Sigmoid colon (tissue), 7 donors: ENCODE data around the gene S100A7. TPM values are rescaled to one million over a fixed set of nuclear protein-coding genes. Genes with fewer than 3 reads are reported as not detected.

Source experiments
- DNase-seq: peaks from one replicate; pipeline ENCODE4 v3.0.0-alpha.2; 2019
- H3K27ac ChIP-seq, 4 donors: fragments of 200-600 bp; sonication (generic); one replicate each; pipeline ENCODE4 v1.5.1; 2016 to 2019; ENCODE audit warnings: mild to moderate bottlenecking in 1 of 4
- H3K27me3 ChIP-seq, 3 donors: fragments of 200-600 bp; sonication (generic); one replicate each; pipeline ENCODE4 v1.5.1; 2019; ENCODE audit warnings: mild to moderate bottlenecking in 1 of 3
- H3K36me3 ChIP-seq, 4 donors: fragments of 200-600 bp; sonication (generic); one replicate each; pipeline ENCODE4 v1.5.1; 2016 to 2019
- H3K4me1 ChIP-seq, 4 donors: fragments of 200-600 bp; sonication (generic); one replicate each; pipeline ENCODE4 v1.5.1; 2017 to 2019
- H3K4me3 ChIP-seq, 4 donors: fragments of 200-600 bp; sonication (generic); one replicate each; pipeline ENCODE4 v1.5.1; 2017 to 2019; ENCODE audit warnings: mild to moderate bottlenecking in 2 of 4, moderate library complexity in 1 of 4
- H3K9me3 ChIP-seq, 4 donors: fragments of 200-600 bp in 3 of 4; sonication (generic) in 3 of 4; one replicate each; pipeline versions ENCODE4 v1.5.1 to v1.6.1; 2013 to 2019
- EP300 ChIP-seq, 4 donors: sonication (generic); formaldehyde crosslinking; IDR thresholded peaks; one replicate each; pipeline ENCODE4 v1.6.1; 2017; ENCODE audit warnings: antibody characterized with exemption in 4 of 4
- POLR2A ChIP-seq, 2 donors: fragments of 450-650 bp; IDR thresholded peaks; one replicate each; pipeline ENCODE4 v1.6.1; 2016; ENCODE audit warnings: antibody characterized with exemption in 2 of 2, mild to moderate bottlenecking in 2 of 2, moderate library complexity in 2 of 2
- POLR2AphosphoS5 ChIP-seq, 4 donors: sonication (generic); formaldehyde crosslinking; IDR thresholded peaks; one replicate each; pipeline ENCODE4 v1.6.1; 2017; ENCODE audit warnings: antibody characterized with exemption in 4 of 4
- WGBS, 2 donors: extraction: QIAGEN DNeasy Blood & Tissue Kit; methylation state at CpG; one replicate each; pipeline ENCODE4 v1.1.7; 2013; 5-methylcytosine and 5-hydroxymethylcytosine counted together
- intact Hi-C: fragments of 100-400 bp; cut with DNase I; formaldehyde crosslinking; loops from one replicate; pipeline ENCODE4 v1.15.1; 2023
- polyA plus RNA-seq, 3 donors: library from polyadenylated mRNA; stranded (reverse); fragments of 200-250 nt; gene quantifications; one replicate each; pipeline ENCODE4 v1.2.3, GENCODE V29; 2013
- total RNA-seq, 4 donors: library from RNA; depleted of rRNA; stranded (reverse); fragments of >200 nt; gene quantifications; one replicate each; pipeline ENCODE4 v1.1.0, GENCODE V29; 2016
- TF ChIP-seq, protein P1 (sequence below), 4 experiments: fragments of 450-650 bp in 3 of 4; fragments of 200-600 bp in 1 of 4; IDR thresholded peaks; one replicate each; pipeline ENCODE4 v1.5.1; 2016 to 2019; ENCODE audit warnings: antibody characterized with exemption in 4 of 4, mild to moderate bottlenecking in 3 of 4, moderate library complexity in 2 of 4
- donor health status: healthy with polysubstance abuse.
- donor health status: Bipolar disorder and iron deficiency.
- donor health status: healthy.

The S100A7 gene
- total and polyA plus RNA-seq, 7 donors = not detected

- no peaks in the 10 kb centered on the region for H3K27me3 ChIP-seq
These were observed 28.5 kb downstream of the S100A7 start for GRCh38 chr1:153431928-153432327.

DNA sequence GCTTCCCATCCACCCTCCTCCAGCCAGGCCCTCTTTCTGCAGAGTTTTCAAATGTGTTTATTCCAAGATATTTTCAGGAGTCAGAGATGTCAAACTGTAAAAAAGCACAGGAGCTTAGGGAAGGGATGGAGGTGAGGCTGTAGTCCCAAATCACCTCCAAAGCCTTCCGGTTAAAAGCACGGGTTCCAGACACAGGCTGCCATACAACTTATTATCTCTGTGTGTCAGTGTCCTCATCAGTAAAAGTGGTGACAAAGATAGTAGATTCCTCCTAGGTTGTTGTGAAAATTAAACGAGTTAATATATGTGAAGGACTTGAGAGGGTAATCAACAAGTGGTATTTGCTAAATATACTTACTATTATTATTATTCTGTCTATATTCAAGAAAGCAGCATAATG lies 29.0 kb downstream of the S100A7 start:
- H3K4me1 ChIP-seq = no peaks in the 10 kb centered on the region
- no peaks in the 10 kb centered on the region for H3K27me3 ChIP-seq
- intact Hi-C loops = no loop called here
- WGBS, 2 donors = 75 to 83% methylated on average over 3 of the region's 3 CpGs
- H3K4me3 ChIP-seq = no peak overlapping the region
- TF ChIP-seq POLR2A (IDR thresholded peaks at IDR 0.05) = no peak
- TF ChIP-seq EP300 (IDR thresholded peaks at IDR 0.05) = no peak
- TF ChIP-seq, protein P1, sequence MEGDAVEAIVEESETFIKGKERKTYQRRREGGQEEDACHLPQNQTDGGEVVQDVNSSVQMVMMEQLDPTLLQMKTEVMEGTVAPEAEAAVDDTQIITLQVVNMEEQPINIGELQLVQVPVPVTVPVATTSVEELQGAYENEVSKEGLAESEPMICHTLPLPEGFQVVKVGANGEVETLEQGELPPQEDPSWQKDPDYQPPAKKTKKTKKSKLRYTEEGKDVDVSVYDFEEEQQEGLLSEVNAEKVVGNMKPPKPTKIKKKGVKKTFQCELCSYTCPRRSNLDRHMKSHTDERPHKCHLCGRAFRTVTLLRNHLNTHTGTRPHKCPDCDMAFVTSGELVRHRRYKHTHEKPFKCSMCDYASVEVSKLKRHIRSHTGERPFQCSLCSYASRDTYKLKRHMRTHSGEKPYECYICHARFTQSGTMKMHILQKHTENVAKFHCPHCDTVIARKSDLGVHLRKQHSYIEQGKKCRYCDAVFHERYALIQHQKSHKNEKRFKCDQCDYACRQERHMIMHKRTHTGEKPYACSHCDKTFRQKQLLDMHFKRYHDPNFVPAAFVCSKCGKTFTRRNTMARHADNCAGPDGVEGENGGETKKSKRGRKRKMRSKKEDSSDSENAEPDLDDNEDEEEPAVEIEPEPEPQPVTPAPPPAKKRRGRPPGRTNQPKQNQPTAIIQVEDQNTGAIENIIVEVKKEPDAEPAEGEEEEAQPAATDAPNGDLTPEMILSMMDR (IDR thresholded peaks at IDR 0.05) = no peak
- no peak for TF ChIP-seq POLR2AphosphoS5 (IDR thresholded peaks at IDR 0.05)
- DNase-seq = no peak
- no peaks in the 10 kb centered on the region for H3K36me3 ChIP-seq
- H3K27ac ChIP-seq = no peak overlapping the region
- H3K9me3 ChIP-seq = no peaks in the 10 kb centered on the region

More at GRCh38 chr1:153431928-153432327, 28.5 kb downstream of the S100A7 start:
- no peak overlapping the region for H3K4me3 ChIP-seq
- intact Hi-C loops = no loop called here
- TF ChIP-seq EP300 (IDR thresholded peaks at IDR 0.05) (no peak), POLR2AphosphoS5 (IDR thresholded peaks at IDR 0.05) (no peak), POLR2A (IDR thresholded peaks at IDR 0.05) (no peak)
- TF ChIP-seq, protein P1 (IDR thresholded peaks at IDR 0.05) = no peak
- no peak overlapping the region for H3K27ac ChIP-seq
- no peak for DNase-seq
- no peaks in the 10 kb centered on the region for H3K36me3 ChIP-seq
- H3K9me3 ChIP-seq = no peaks in the 10 kb centered on the region
- 57 to 72% methylated on average over 4 of the region's 4 CpGs for WGBS, 2 donors
- H3K4me1 ChIP-seq = no peaks in the 10 kb centered on the region

DNA sequence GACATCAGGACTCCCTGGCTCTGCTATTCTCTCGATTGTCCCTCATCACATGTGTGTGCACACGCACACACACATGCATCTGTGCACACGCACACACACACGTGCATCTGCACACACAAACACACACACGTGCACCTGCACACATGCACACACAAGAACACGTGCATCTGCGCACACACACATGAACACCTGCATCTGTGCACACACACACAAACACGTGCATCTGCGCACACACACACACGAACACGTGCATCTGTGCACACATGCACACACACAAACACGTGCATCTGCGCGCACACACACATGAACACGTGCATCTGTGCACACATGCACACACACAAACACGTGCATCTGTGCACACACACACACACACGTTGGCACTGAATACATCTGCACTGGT lies 29.4 kb downstream of the S100A7 start:
- intact Hi-C loops = no loop called here
- H3K9me3 ChIP-seq = no peaks in the 10 kb centered on the region
- H3K27ac ChIP-seq = no peak overlapping the region
- H3K27me3 ChIP-seq = no peaks in the 10 kb centered on the region
- TF ChIP-seq, protein P1 (IDR thresholded peaks at IDR 0.05) = no peak
- TF ChIP-seq POLR2A (IDR thresholded peaks at IDR 0.05) = no peak
- TF ChIP-seq EP300 (IDR thresholded peaks at IDR 0.05) = no peak
- TF ChIP-seq POLR2AphosphoS5 (IDR thresholded peaks at IDR 0.05) = no peak
- no peaks in the 10 kb centered on the region for H3K4me1 ChIP-seq
- WGBS, 2 donors = 82 to 88% methylated on average over 17 of the region's 17 CpGs
- H3K4me3 ChIP-seq = no peak overlapping the region
- DNase-seq = no peak
- H3K36me3 ChIP-seq = no peaks in the 10 kb centered on the region

GRCh38 chr1:153430561-153430960 lies 29.9 kb downstream of the S100A7 start:
- Histone ChIP-seq H3K9me3 (no peaks in the 10 kb centered on the region), H3K36me3 (no peaks in the 10 kb centered on the region), H3K27ac (no peak overlapping the region), H3K4me1 (no peaks in the 10 kb centered on the region), H3K4me3 (no peak overlapping the region), H3K27me3 (no peaks in the 10 kb centered on the region)
- 74 to 85% methylated on average over 3 of the region's 3 CpGs for WGBS, 2 donors
- DNase-seq = no peak
- intact Hi-C loops = no loop called here
- TF ChIP-seq, protein P1 (IDR thresholded peaks at IDR 0.05) = no peak
- no peak for TF ChIP-seq EP300 (IDR thresholded peaks at IDR 0.05)
- no peak for TF ChIP-seq POLR2AphosphoS5 (IDR thresholded peaks at IDR 0.05)

DNA sequence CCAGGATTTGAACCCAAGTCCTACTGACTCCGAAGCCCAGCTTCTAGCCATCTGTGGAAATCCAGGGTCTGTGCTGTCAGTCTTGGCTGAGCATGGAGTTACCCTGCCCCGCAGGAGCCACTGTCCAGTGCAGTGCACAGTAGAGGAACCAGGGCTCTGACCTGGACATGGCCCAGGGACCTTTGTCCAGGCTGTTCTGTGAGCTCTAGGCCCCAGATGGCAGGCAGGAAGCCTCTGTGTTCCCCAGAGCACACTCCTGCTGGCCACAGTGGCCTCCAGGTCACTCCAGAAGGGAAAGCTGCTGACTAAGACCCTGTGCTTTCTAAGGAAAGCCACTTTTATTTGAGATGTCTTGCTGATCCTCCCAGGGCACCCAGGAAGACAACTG lies 30.3 kb downstream of the S100A7 start:
- DNase-seq = no peak
- no peaks in the 10 kb centered on the region for H3K27me3 ChIP-seq
- no peaks in the 10 kb centered on the region for H3K36me3 ChIP-seq
- no peak overlapping the region for H3K4me3 ChIP-seq
- H3K4me1 ChIP-seq = no peaks in the 10 kb centered on the region
- no peak overlapping the region for H3K27ac ChIP-seq
- TF ChIP-seq EP300 (IDR thresholded peaks at IDR 0.05) = no peak
- TF ChIP-seq POLR2AphosphoS5 (IDR thresholded peaks at IDR 0.05) = no peak
- TF ChIP-seq, protein P1 (IDR thresholded peaks at IDR 0.05) = no peak
- no peak for TF ChIP-seq POLR2A (IDR thresholded peaks at IDR 0.05)
- WGBS, 2 donors = 80 to 84% methylated on average over 2 of the region's 2 CpGs
- intact Hi-C loops = no loop called here
- no peaks in the 10 kb centered on the region for H3K9me3 ChIP-seq
